DMS79 treated with DMSO at 0.1 percent for 48 hours (cell line): ENCODE results near the gene GPR137B.

Experiments used
- DNase-seq: peaks from one replicate; lab custom pipeline; 2025; lab: John Stamatoyannopoulos, UW

GPR137B gene

GRCh38 chr1:236142253-236143103 lies at the start of gene GPR137B:
GPR137B (plus strand) TSS chr1:236142539; CDS start chr1:236142623, 84 bp downstream.
- DNase-seq = peak; percentile 33

GRCh38 chr1:236092899-236093298 lies 49.4 kb upstream of the GPR137B start:
- no peak for DNase-seq

- DNase-seq = no peak
These were observed 46.4 kb upstream of the GPR137B start for GRCh38 chr1:236095705-236096520.

- peak; percentile 31 for DNase-seq
These were observed 45.5 kb upstream of the GPR137B start for GRCh38 chr1:236096660-236097482.

DNA sequence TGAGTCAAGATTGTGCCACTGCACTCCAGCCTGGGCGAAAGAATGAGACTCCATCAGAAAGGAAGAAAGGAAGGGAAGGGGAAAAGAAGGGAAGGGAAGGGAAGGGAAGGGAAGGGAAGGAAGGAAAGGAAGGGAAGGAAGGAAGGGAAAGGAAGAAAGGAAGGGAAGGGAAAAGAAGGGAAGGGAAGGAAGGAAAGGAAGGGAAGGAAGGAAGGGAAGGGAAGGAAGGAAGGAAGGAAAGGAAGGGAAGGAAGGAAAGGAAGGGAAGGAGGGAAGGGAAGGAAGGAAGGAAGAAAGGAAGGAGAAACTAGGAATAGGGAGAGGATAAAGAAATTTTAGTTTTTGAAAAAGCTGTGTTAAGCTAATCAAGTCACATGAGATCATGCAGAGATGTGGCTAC lies 44.1 kb upstream of the GPR137B start:
- DNase-seq = no peak

- no peak for DNase-seq
These were observed 42.9 kb upstream of the GPR137B start for GRCh38 chr1:236099355-236099974.

DNA sequence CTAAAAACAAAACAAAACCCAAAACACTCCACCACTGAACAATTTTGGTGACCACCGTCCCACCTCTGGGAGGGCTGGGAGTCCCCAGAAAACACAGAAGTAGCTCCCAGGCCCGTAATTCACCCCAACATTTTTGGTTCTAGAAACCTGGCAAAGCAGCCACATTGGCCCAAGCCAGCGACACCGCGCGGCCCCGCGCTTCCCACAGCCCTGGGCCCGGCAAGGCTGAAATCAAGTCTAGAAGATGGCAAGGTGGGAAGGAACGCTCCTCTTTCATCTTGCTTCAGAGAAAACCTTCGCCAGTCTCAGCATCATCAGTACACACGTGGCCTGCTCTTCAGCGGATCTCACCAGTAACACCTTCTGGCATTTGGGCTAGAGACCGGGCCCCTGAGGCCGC lies 41.5 kb upstream of the GPR137B start:
- DNase-seq = no peak

- no peak for DNase-seq
These were observed 40.8 kb upstream of the GPR137B start for GRCh38 chr1:236101233-236102200.

GRCh38 chr1:236102611-236103010 lies 39.7 kb upstream of the GPR137B start:
- DNase-seq = no peak

DNA sequence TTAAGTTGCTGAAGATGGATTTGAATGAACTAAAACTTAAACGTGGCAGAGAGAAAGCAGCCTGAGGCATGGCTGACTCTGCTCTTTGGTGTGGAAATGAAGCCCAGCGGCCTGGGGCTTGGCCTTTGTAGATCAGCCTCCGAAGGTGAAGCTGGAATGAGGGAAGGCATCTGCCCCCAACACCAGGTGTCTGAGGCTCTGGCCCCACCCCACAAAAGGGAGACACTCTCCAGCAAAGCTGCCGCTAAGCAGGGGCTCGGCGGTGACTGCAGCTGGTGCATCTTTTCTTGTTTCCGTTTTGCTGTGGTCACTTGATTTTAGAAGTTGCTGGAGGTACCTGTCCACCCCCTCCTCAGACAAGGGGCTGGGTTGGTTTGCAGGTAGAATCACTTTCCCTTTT lies 39.3 kb upstream of the GPR137B start:
- DNase-seq = peak; percentile 37

DNA sequence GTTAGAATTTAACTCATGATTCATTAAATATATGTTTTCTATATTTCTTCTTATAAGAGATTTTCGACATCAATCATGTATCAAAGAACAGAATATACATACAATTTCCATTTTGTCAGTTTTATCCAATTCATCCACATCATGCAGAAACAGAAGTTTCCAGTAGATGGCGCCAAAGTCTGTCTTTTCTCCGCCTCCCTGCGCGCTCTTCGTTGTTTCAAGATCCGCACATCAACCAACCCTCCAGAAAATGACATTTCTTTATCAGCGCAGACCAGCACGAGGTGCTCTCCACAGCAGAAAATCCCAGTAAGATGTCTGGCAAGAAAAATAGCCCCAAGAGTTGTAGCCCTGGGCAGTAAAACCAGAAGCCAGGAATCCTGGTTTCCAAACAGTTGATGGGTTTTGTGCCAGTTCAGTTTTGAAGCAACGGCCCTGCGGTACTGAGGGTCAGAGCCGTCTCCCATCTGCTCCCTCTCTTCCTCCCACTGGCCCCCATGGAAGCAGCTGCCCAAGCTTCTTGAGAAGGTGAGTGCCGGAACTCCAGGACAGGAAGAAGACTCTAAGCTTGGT lies 38.6 kb upstream of the GPR137B start:
- DNase-seq = peak; percentile 65

DNA sequence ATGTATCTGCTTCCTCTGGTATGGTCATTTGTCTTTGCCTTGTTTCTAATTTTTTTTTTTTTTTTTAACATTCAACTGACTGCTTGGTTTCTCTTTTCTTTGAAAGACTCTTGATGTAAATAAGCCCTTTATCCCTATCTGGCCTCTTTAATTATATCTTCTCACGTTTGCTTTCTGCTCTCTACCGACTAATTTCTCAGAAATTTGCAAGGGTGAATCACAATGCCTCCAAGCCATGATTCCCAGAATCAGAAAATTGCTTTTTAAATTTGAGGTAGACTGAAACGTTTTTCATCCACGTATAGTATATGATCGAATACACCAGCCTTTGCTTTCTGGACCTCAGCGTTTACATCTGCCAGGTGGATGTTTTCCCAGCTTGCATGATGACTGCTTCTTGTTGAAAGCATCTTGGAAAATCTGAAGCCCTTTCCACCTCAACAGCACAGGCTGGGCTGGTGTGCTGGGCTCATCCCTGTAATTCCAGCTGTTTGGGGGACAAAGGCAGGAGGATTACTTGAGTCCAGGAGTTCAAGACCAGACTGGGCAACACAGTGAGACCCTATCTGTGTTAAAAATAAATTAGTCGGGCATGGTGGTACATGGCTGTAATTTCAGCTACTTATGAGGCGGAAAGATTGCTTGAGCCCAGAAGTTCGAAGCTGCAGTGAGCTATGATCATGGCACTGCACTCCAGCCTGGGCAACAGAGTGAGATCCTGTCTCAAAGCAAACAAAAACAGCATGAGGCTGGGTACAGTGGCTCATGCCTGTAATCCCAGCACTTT lies 35.0 kb upstream of the GPR137B start:
- DNase-seq = no peak

DNA sequence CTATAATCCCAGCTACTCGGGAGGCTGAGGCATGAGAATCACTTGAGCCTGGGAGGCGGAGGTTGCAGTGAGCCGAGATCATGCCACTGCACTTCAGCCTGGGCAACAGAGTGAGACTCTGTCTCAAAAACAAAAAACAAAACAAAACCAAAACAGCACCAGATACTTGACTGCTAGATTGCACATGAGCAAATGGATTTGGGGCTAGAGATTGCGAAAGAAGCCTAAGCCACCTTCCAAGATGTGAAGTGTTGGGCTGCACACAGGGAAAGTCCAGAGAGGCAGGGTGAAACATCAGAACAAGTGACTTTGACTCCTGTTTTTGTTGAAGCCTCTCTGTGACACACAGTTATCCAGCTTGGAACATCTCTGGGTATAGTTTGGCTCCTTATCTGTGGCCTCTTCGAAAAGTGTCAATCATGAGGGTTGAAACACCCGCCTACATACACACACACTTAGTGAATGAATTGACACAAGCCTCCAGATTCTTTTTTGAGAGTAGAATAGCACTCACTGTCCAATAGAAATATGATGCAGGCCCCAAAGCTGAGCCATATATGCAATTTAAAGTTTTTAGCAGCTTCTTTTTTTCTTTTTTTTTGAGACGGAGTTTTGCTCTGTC lies 34.2 kb upstream of the GPR137B start:
- no peak for DNase-seq

DNA sequence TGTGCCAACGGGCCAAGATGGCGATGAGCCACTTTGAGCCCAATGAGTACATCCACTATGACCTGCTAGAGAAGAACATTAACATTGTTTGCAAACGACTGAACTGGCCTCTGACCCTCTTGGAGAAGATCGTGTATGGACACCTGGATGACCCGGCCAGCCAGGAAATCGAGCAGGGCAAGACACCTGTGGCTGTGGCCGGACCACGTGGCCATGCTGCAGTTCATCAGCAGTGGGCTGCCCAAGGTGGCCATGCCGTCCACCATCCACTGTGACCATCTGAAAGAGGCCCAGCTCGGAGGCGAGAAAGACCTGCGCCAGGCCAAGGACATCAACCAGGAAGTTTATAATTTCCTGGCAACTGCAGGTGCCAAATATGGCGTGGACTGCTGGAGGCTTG lies 32.2 kb upstream of the GPR137B start:
- no peak for DNase-seq

- no peak for DNase-seq
These were observed 30.6 kb upstream of the GPR137B start for GRCh38 chr1:236111527-236112331.

DNA sequence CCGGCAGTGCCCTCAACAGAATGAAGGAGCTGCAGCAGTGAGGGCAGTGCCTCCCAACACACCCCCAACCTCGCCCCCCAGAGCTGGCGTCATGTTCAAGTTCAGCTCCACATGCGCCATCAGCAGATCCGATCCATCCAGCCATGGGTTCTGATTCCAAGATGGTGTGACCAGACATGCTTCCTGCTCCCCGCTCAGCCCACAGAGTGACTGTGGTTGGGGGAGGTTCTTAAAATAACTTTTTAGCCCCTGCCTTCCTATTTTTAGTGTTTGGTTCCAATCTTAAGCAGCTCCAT lies 30.1 kb upstream of the GPR137B start:
- no peak for DNase-seq

GRCh38 chr1:236113324-236114032 lies 28.9 kb upstream of the GPR137B start:
- no peak for DNase-seq
